Transverse colon (tissue), 3 donors: ENCODE results near the gene ACAP3.

Source experiments
- EP300 ChIP-seq: sonication (generic); formaldehyde crosslinking; IDR thresholded peaks from one replicate; pipeline ENCODE4 v1.6.1; 2017; ENCODE audit warnings: antibody characterized with exemption, low read depth
- TF ChIP-seq, protein P1 (sequence below), 5 experiments: fragments of 200-600 bp in 3 of 5; fragments of 450-650 bp in 2 of 5; sonication (generic) in 3 of 5; IDR thresholded peaks; 1 replicate in 2 of 5; 2 replicates in 3 of 5; pipeline ENCODE4 v1.5.1; 2016 to 2017; ENCODE audit warnings: antibody characterized with exemption in 5 of 5, inconsistent platforms in 3 of 5, mild to moderate bottlenecking in 2 of 5, moderate library complexity in 1 of 5

DNA sequence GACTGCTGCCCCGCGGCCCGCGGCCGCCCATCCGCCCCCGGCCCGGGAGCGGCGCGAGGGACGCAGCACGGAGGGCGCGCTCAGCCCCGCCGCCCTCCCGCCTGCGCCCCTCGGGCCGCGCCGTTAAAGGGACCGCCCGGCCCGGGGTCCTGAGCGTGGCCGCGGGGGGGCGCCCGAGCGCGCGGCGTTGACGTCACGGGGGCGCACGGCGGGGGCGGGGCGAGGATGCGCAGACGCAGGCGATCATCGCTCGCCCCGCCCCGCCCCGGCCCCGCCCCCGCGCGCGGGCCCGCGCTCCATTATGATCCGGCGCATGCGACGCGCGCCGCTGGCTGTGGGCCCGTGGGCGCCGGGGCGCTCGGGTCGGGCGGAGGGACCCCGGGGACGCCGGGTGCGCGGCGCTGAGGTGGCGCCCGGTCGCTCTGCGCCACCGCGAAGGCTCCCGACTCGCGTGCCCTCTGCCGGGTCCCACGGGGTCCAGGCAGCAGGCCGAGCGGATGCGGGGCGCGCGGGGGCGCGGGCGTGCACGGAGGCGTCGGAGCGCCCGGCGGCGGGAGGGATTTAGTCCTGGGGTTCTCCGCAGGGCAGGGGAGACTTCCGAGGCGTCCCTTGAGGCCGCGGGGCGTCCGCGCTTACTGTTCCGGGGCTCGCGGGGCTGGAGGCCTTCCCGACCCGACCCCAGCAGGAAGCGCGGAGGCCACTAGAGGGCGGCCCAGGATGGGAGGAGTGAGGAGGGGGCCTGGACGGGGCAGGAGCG is 41.7 kb upstream of the ACAP3 start, which contains the start of gene DVL1:
- TF ChIP-seq, protein P1, sequence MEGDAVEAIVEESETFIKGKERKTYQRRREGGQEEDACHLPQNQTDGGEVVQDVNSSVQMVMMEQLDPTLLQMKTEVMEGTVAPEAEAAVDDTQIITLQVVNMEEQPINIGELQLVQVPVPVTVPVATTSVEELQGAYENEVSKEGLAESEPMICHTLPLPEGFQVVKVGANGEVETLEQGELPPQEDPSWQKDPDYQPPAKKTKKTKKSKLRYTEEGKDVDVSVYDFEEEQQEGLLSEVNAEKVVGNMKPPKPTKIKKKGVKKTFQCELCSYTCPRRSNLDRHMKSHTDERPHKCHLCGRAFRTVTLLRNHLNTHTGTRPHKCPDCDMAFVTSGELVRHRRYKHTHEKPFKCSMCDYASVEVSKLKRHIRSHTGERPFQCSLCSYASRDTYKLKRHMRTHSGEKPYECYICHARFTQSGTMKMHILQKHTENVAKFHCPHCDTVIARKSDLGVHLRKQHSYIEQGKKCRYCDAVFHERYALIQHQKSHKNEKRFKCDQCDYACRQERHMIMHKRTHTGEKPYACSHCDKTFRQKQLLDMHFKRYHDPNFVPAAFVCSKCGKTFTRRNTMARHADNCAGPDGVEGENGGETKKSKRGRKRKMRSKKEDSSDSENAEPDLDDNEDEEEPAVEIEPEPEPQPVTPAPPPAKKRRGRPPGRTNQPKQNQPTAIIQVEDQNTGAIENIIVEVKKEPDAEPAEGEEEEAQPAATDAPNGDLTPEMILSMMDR (IDR thresholded peaks at IDR 0.05) = peak; percentile 36 to 69 (median 47)
- no peak for TF ChIP-seq EP300
